NCI-H146 treated with DMSO at 0.1 percent for 48 hours (cell line): ENCODE results near the gene XRCC1.

Source experiments
- DNase-seq: peaks from one replicate; lab custom pipeline; 2025; ENCODE audit not compliant: unreplicated experiment; lab: John Stamatoyannopoulos, UW

XRCC1 gene, protein sequence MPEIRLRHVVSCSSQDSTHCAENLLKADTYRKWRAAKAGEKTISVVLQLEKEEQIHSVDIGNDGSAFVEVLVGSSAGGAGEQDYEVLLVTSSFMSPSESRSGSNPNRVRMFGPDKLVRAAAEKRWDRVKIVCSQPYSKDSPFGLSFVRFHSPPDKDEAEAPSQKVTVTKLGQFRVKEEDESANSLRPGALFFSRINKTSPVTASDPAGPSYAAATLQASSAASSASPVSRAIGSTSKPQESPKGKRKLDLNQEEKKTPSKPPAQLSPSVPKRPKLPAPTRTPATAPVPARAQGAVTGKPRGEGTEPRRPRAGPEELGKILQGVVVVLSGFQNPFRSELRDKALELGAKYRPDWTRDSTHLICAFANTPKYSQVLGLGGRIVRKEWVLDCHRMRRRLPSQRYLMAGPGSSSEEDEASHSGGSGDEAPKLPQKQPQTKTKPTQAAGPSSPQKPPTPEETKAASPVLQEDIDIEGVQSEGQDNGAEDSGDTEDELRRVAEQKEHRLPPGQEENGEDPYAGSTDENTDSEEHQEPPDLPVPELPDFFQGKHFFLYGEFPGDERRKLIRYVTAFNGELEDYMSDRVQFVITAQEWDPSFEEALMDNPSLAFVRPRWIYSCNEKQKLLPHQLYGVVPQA

DNA sequence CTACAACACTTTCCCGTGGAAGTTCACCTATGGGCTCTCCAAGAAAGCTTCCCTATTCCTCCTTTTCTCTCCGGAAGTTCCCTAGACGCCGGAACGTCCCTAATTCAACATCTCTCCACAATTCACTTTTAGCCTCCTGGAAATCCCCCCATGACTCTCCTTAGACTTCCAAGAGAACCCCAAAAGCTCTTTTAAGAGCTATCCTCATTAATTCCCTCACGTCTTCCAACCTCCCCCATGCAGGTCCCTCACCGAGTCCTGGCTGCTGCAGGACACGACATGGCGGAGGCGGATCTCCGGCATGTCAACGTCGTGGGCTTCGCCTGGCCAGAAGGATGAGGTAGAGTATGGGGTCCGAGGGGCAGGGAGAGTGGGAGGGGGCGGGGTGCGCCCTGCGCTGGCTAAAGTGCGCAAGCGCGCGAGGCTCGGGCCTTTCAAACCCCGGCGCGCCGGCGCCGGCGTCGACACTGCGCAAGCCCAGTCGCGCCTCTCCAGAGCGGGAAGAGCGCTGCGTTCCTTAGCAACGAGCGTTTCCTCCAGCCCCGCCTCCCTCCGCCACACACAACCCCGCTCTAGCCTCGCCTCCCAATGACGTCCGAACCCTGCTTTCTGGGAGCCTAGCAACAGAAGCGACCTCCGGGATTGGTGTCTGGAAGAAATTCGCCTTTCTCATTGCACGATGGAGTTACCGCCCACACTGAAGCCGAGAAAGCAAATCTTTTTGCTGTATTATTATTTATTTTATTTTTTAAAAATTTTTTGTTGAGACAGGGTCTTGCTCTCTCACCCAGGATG, at the start of gene XRCC1, which contains the start of gene PINLYP:
XRCC1 (minus strand) TSS at position 372 of the 795 bp plus-strand sequence; CDS start at position 303, 69 bp downstream.
PINLYP (plus strand) TSS at position 646 of the 795 bp plus-strand sequence. CDS start 1,391 bp downstream, outside the sequence.
- DNase-seq: peak; percentile 99

DNA sequence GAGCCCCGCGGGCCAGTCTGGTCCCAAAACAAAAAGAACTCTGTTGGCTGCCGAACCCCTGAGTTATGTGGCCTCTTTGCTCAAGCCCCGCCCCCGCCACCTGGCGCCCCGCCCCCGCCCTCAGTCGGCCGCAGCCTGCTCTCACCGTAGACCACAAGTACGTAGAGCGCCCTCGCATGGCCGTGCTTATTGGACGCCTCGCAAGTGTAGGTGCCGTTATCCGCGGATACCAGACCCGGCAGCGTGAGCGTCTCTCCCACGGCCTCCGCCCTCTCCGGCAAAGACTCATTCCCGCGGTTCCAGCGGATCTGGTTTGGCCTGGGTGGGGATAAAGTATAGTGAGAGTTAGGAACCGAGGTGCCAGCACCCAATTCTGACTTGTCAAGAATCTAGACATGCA, 49.6 kb upstream of the XRCC1 start:
- DNase-seq: no peak

DNA sequence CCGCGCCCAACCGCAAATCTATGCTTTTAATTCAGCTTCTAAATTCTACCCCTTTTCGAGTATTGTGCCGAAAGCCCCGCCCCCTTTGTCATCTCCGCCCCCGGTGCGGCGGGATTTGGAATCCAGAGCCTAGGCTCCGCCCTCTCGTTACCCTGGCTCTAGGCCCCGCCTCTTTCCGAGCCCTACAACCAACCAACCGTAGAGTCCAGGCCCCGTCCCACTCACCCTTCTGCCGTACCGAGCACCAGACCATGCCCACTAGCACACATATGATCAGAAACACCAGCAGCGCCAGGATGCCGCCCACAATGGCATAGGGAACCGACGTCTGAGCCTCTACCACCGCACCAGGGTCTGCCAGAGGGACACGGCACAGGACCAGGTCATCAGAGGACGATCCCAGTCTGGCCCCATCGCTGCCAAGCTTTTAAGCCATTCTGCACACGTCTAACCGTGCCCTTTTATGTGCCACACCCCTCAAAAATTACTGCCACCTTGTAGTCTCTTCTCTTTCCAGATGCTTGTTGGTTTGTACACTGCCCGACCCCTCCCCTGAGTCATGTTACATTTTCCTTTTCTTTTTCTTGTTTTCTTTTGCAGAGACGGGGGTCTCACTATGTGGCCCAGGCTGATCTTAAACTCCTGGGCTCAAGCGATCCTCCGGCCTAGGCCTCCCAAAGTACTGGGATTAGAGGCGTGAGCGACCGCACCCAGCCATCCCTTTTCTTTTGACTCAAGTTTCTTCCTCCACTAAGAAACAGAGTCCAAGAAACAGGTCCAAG, 48.8 kb upstream of the XRCC1 start:
- DNase-seq: no peak

DNA sequence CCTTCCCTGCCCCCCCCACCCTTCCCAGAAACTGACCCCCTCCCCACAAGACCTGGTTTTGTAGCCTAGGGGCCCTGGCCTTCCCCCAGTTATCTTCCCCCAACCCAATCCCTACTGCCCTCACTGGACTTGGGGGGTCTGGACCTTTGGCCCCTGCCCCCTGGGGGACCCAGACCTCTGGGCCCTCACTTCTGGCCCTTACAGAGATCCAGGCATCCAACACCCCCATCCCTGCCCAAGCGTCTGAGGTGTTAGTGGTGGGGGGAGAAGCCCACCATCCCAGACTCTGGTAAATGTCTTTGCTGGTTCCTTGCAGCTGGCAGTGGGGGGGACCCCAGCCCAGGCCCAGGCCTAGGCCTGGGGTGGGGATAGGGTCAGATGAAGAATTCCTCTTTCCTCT, 47.6 kb upstream of the XRCC1 start:
- DNase-seq: no peak

DNA sequence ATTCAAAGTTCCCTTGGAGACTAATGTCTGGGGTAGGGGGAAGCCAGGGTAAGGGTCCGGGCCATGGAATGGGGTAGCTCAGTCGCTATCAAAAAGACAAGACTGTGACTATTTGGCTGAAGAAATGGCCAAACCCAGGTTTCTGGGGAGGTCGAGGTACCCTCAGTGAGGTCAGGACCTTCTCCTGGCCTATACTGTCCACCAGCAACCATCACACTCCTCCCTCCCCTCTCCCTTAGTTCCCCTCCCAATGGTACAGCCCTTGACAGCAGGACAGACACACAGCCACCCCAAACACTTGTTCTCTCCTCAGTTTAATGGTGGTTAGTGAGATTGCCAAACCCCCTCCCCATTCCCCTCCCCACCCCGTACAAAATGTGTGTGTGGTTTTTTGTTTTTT, 46.7 kb upstream of the XRCC1 start:
- DNase-seq: no peak

DNA sequence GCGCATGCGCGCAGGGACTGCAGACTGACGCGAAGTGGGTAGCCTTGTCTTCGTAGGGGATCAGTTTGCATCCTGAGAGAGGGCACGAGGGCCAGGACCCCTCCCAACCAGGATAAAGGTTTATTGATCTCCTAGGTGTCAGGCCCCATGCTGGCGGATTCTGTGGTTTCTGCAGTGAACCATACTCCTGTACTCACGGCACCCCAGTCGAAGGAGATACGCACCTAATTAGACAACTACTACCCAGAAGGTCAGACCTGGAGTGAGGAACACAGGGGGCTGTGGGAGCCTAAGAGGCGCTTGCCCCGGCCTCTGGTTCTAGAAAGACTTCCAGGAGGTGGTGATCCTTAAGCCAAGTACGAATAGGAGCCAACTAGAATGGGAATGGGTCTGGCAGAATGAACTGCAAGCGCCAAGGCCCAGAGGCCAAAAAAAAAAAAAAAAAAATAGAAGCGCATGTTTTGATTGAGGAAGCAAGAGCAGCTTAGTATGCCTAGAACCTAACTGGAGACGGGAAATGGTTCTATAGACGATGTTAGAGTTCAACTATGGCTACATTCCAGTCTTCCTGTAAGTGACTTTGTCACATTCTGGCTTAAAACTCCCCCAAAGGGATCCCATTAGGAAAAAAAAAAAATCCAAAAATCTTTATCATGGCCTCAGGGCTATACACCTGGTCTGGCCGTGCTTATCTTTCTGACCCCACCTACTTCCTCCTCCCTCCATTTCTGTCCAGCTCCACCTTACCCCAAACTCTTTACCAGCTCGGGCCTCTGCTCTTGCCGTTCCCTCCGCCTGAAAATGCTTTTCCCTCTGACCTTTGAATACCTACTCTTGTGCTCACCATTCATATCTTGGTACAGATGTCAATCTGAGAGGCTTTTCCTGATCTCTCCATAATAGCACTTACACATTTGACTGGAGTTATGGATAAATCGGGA, 45.0 kb upstream of the XRCC1 start:
- no peak for DNase-seq

DNA sequence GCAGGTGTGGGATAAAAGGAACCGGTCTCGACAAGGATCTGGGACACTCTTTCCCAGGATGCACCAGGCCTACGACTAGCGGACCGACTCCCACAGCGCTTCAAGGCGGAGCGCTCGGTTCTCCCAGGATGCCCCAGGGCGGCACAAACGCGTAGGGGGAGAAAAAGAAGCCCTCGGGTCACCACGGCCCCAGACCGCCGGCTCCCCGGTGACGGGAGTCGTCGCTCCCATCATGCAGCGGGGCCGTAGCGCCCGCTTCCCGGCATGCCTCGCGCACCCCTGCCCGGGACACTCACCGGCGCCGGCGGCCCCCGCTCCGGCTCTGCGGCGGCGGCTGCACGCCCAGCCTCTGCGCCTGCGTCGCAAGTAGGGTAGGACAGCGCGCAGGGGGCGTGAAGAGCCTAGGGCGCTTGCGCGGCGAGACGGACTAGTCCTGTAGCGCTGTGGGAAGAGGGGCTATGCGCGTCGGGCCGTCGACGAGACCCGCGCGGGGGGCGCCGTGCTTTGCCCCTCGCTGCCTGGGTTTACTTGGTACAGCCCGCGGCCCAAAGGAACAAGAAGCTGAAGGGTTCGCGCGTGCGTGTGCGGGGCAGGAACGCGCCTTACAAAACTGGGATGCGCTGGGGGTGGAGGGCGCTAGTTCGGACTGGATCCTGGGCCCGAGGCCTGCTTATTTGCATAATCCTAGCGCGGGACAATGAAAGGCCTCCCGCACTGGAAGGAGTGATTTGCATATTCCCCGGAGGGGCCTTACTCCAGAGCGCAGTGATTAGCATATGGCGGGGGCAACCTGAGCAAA, 44.1 kb upstream of the XRCC1 start, which contains the start of gene ZNF428:
ZNF428 (minus strand) TSS at position 368 of the 799 bp plus-strand sequence. CDS start 5,325 bp downstream, outside the sequence.
- peak; percentile 92 for DNase-seq

DNA sequence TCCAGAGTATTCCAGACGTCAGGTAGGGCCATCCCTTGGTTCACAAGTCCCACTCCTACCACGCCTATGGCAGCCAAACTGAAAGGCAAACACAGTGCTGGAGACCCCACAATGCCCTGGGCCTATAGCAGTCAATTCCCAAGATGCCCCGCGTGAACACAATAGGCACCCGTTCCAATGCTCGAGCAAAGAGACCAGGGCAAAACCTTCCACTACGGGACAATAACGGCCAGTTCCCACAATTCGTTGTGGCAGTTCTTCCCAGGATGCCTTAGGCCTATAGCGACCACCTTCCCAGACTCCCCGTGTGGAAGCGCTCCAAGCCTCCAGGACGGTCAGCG, 43.6 kb upstream of the XRCC1 start:
- DNase-seq: peak; percentile 90

DNA sequence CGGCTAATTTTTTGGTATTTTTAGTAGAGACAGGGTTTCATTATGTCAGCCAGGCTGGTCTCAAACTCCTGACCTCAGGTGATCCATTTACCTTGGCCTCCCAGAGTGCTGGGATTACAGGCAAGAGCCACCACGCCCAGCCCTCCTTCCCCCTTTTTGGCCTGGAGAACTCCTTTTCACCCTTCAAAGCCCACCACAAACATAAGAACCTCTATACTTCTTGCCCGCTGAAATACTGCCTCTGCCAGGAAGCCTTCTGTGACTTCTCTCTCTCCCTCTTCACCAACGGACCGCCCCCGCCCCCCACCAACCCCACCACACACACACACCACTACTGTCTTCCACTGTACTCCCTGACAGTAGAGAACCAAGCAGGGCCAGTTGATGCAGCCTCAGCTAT, 41.6 kb upstream of the XRCC1 start:
- no peak for DNase-seq

DNA sequence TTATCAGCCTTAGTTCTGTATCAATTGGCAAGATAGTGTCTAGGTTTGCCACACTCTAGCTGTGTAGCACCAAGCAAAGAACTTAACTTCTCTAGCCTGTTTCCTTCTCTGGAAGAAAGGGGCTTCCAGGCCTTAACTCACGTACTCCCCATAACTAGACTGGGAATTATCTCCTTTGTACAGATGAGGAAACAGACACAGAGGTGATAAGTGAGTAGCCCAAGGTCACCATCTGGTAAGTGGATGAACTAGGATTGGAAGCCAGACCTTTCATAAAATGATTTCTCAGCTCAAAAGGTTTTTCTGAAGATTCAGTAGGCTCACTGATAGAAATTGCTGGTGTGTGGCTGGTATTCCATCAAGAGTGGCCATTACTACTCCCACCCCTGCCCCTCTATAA, 41.0 kb upstream of the XRCC1 start:
- DNase-seq: no peak

DNA sequence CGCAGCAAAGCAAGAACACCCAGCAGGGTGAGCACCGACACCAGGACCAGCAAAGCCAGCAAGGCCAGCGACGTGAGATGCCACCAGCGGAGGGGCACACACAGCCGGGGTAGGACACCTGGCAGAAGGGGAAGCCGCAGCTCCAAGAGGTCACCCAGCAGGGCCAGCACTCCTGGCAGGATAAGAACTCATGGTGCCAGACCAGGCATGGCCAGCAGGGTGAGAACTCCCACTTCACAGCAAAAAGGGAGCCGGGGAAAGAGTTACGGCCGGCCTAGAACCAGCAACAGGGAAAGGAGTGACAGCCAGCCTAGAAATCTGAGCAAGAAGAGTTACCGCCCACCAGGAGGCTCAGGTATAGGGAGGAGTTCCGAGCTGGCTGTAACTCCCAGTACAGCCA, 37.0 kb upstream of the XRCC1 start:
- DNase-seq: no peak

DNA sequence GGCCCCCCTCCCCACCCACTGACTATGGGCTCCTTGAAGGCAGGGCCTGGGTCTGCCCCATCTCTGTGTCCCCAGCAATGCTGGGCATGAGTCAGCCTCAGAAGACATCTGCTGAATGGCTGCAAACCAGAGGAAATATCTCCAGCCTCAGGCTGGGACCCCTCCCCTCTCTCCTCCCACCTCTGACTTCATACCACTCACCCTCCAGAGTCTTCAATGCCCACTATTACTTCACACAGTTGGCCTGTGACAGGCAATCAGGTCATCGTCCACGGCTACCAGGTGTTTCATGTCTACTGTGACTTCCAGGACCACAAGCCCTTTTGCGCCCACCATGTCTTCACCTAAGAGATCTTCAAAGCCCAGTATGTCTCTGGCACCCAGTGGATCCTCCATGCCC, 36.5 kb upstream of the XRCC1 start, which contains the start of gene SRRM5:
SRRM5 (plus strand) TSS at position 301 of the 400 bp plus-strand sequence; CDS start at position 335, 34 bp downstream.
- DNase-seq: no peak

DNA sequence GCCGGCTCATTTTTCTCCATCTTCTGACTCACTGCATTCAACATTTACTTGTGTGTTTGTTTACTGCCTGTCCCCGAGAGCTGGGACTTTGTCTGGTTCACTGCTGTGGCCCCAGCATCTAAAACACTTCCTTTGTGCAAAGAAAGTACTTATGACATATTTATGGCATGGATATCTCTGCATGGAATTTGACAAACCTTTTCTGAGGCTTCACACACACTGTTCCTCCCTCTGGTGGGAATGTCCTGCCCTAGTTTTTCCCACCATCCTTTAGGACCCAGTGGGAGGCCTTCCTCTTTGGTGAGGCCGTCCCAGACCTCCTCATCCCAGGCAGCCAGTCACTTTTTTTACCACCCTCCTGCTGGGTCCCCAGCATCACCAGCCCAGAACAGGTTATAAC, 35.2 kb upstream of the XRCC1 start:
- no peak for DNase-seq

DNA sequence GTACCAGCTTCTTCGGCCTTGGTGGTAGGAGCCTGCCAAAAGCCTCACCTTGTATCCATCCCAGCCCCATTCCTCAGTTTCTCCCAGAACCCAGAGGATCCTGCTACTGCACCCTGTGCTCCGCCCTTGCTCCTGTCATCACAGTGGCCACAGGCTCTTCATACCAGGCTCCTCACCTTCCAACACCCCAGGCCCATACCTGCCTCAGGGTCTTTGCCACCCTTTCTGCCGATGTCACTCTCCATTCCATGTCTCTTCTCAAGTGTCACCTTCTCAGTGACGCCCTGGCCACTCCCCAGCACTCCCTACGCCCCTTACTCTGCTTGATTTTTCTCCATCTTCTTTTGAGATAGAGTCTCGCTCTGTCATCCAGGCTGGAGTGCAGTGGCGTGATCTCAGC, 34.5 kb upstream of the XRCC1 start:
- DNase-seq: no peak

DNA sequence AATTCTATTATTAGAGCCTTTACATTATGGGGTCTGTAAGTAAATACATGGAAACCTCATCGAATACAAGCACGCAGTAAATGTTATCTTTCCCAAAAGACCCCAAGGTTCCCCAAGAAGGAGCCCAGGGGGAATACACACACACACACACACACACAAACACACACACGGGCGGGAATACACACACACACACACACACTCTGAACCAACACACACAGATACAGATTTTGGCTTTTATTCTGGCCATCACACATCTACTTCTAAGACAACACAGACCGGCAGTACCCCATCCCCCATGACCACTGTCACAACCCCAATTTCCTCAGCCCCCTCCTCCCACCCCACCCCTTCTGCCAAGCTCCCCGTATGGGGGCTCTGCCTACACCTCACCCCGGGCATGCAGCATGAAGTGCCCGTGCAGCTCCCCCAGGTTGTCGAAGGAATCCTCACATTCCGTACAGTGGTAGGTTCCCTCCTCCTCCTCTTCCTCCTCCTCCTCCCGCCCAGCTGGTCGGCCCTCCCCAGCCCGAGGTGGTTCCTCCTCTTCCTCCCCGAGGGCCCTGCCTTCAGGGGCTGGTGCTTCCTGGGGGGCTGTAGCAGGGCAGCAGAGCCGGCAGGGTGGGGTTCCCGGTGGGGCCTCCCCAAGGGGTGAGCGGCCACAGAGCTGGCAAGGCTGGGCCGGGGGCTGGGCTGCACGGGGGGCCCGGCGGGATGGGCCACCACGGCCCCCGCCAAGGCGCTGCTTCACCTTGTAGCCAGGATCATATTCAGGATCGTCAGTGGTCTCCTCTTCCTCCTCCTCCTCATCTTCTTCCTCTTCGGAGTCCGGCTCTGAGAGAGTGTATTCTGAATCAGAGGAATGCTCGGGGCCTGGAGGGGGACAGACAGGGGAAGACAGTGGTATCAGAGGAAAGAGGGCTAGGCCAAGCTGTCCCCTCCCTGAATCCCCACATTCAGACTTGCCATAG, 32.2 kb upstream of the XRCC1 start:
- DNase-seq: no peak

DNA sequence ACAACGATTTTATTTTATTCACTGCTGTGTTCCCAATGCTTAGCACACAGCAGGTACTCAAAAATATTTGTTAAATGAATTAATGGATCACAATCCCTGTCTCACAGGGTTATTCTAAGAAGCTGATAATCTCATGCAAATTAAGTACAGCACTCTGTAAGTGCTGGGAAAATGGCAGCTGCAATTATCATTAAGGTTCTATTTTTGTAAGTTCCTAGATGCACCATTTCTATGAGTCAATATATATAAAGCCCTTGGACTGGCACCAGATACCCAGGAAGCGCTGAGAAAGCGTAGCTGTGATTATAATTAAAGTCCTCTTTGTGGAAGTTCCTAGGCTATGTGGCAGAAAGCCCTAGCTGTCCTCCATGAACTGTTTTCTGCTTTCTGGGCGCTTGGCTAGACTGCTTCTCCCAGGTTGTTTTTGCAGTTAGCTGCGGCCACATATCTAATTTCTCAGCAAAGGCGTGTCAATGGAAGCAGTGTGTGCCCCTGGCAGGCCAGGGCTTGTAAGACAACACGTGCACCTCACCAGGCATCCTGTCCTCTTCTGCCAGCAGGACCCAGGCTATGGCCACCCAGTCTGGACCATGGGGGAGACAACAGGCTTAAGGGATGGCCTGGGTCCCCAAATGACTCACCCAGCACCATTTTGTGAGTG, 31.4 kb upstream of the XRCC1 start:
- no peak for DNase-seq
